SU-DHL-6 (cell line): ENCODE data around the gene TRMT44.

ENCODE experiments used
- H2AFZ ChIP-seq: fragments of 200-600 bp; sonication (generic); 2 replicates; pipeline ENCODE4 v1.6.1; 2014; ENCODE audit warnings: low read depth, mild to moderate bottlenecking, moderate library complexity, mixed read lengths, antibody characterized with exemption, low read length; ENCODE audit not compliant: severe bottlenecking
- H3F3A ChIP-seq: fragments of 200-600 bp; shearing (Covaris generic); 2 replicates; pipeline ENCODE4 v1.6.0; 2016; ENCODE audit warnings: antibody characterized with exemption, mild to moderate bottlenecking; ENCODE audit not compliant: insufficient read depth
- H3K27ac ChIP-seq: fragments of 200-600 bp; sonication (generic); 2 replicates; pipeline ENCODE4 v1.5.1; 2016; ENCODE audit warnings: low read depth, mild to moderate bottlenecking, low read length, moderate library complexity, mixed read lengths
- H3K27me3 ChIP-seq: fragments of 200-600 bp; sonication (generic), shearing (Covaris generic); 2 replicates; pipeline ENCODE4 v1.6.0; 2014; ENCODE audit warnings: mild to moderate bottlenecking, low read length
- H3K36me3 ChIP-seq: fragments of 200-600 bp; sonication (generic); 2 replicates; pipeline ENCODE4 v1.6.1; 2014; ENCODE audit warnings: mild to moderate bottlenecking, low read length, mixed read lengths
- H3K4me2 ChIP-seq: fragments of 300-600, 200-600 bp; shearing (Covaris generic), sonication (generic); 2 replicates; pipeline ENCODE4 v1.6.0; 2014; ENCODE audit warnings: low read length, low read depth, mild to moderate bottlenecking; ENCODE audit not compliant: poor library complexity, severe bottlenecking
- H3K4me3 ChIP-seq: fragments of 200-600 bp; sonication (generic); 2 replicates; pipeline ENCODE4 v1.5.1; 2014; ENCODE audit warnings: antibody characterized with exemption, low read length, mild to moderate bottlenecking, mixed read lengths; ENCODE audit not compliant: insufficient read depth, poor library complexity, severe bottlenecking
- H3K79me2 ChIP-seq: fragments of 200-600 bp; sonication (generic); 2 replicates; pipeline ENCODE4 v1.6.1; 2014; ENCODE audit warnings: mild to moderate bottlenecking, low read length, moderate library complexity; ENCODE audit not compliant: insufficient read depth
- H3K9ac ChIP-seq: fragments of 200-600 bp; sonication (generic); 2 replicates; pipeline ENCODE4 v1.7.0; 2014; ENCODE audit warnings: mild to moderate bottlenecking, low read length
- H3K9me2 ChIP-seq: fragments of 200-600 bp; sonication (generic); replicated peaks from 2 replicates; pipeline ENCODE4 v1.6.1; 2014; ENCODE audit warnings: low read length; ENCODE audit not compliant: insufficient read depth
- H3K9me3 ChIP-seq: fragments of 200-600 bp; sonication (generic); 2 replicates; pipeline ENCODE4 v1.6.1; 2014; ENCODE audit warnings: low read length, mixed read lengths; ENCODE audit not compliant: insufficient read depth
- H4K20me1 ChIP-seq: fragments of 200-600 bp; sonication (generic); 2 replicates; pipeline ENCODE4 v1.6.1; 2014; ENCODE audit warnings: low read depth, mild to moderate bottlenecking, antibody characterized with exemption, low read length, moderate library complexity, mixed read lengths
- EZH2phosphoT487 ChIP-seq: fragments of 200-600 bp; sonication (generic), shearing (Covaris generic); conservative IDR thresholded peaks from 2 replicates; pipeline ENCODE4 v1.6.1; 2018; ENCODE audit warnings: mild to moderate bottlenecking, antibody characterized with exemption, low read length, moderate library complexity, mixed read lengths
- TF ChIP-seq, protein P1 (sequence below): fragments of 200-600 bp; sonication (generic); IDR thresholded peaks from one replicate; pipeline ENCODE4 v1.5.1; 2017; ENCODE audit warnings: antibody characterized with exemption, mild to moderate bottlenecking, low read length, moderate library complexity; ENCODE audit not compliant: insufficient read depth, poor library complexity, severe bottlenecking

The TRMT44 gene

DNA sequence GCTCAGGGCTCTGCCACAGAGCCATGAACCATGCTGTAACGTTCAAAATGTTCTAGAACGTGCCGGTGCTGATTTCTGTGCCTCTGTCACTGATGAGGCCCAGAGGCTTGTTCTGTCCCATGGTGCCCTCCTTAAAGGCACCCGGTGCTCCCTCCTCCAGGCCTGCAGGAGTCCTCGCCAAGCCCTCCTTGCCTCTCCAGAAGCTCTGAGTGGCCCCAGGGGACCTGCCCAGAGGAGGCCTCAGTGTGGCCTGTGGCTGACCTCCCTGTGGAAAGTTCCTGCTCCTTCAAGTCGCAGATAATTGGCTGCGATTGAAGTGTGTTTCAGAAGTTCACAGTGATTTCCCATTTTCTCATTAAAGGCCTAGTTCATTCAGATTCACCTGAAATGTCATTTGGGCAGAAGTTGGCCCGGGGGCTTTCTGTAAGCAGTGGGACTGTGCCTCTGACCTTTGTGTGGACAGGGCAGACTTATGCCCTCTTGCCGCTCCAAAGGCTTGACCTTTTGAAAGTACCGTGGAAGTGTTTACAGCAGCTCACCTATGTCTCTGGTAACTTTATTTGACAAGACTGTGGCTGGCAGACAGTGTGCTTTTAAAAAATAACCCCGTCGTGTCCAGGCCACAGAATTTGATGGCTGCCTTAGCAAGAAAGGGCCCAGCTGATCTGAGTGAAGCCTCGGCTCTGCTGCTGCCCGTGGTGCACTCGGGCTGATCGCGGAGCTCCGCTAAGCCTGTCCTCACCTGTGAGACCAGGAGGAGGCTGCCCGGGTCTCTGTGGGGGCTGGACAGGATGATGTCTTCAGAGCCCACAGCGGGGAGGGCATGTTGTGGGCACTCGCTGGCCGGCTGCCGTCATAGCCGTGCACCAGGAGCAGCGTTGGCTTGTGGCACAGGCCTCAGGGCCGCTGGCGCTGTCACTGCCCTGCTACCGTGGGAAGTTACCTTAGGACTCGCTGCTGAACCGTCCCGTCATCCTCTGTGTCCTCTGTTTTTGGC lies 25.3 kb downstream of the TRMT44 start:
- Histone ChIP-seq H3K36me3 (no peaks in the 10 kb centered on the region), H4K20me1 (peaks cover 4% of the 10 kb centered on the region; the same call in 1 of the 2 replicates), H2AFZ (no peak overlapping the region), H3K4me2 (no peak overlapping the region), H3K79me2 (no peaks in the 10 kb centered on the region), H3K27me3 (no peaks in the 10 kb centered on the region), H3K9me3 (no peaks in the 10 kb centered on the region), H3K4me3 (no peak overlapping the region), H3K27ac (no peak overlapping the region), H3F3A (no peaks in the 10 kb centered on the region), H3K9me2 (no peaks in the 10 kb centered on the region), H3K9ac (no peak overlapping the region)
- no peak for TF ChIP-seq EZH2phosphoT487
- TF ChIP-seq, protein P1, sequence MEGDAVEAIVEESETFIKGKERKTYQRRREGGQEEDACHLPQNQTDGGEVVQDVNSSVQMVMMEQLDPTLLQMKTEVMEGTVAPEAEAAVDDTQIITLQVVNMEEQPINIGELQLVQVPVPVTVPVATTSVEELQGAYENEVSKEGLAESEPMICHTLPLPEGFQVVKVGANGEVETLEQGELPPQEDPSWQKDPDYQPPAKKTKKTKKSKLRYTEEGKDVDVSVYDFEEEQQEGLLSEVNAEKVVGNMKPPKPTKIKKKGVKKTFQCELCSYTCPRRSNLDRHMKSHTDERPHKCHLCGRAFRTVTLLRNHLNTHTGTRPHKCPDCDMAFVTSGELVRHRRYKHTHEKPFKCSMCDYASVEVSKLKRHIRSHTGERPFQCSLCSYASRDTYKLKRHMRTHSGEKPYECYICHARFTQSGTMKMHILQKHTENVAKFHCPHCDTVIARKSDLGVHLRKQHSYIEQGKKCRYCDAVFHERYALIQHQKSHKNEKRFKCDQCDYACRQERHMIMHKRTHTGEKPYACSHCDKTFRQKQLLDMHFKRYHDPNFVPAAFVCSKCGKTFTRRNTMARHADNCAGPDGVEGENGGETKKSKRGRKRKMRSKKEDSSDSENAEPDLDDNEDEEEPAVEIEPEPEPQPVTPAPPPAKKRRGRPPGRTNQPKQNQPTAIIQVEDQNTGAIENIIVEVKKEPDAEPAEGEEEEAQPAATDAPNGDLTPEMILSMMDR, result no peak

DNA sequence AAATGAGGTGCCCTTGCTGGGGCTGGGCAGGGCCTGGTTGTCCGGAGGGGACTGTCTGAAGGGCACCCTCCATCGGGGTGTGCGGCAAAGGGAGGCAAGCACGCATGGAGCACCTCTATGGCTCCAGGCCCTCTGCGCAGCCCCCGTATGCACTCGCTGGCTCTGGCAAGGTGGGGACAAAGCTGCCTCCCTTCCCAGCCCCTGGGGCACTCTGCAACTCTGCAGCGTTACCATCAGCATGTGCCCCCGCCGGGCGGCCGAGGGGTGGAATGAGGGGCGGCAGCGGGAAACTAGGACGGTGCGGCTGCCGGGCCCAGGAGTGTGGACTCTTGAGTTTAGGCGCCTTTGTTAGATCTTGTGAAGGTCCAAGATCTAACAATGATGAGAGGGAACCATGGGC lies 26.4 kb downstream of the TRMT44 start:
- Histone ChIP-seq H3F3A (no peaks in the 10 kb centered on the region), H3K27ac (no peak overlapping the region), H3K9ac (no peak overlapping the region), H3K27me3 (no peaks in the 10 kb centered on the region), H3K9me3 (no peaks in the 10 kb centered on the region), H3K4me2 (no peak overlapping the region), H3K9me2 (no peaks in the 10 kb centered on the region), H3K4me3 (no peak overlapping the region), H2AFZ (no peak overlapping the region), H4K20me1 (peaks cover 4% of the 10 kb centered on the region; the same call in 1 of the 2 replicates), H3K79me2 (no peaks in the 10 kb centered on the region), H3K36me3 (no peaks in the 10 kb centered on the region)
- TF ChIP-seq, protein P1, result no peak
- no peak for TF ChIP-seq EZH2phosphoT487

DNA sequence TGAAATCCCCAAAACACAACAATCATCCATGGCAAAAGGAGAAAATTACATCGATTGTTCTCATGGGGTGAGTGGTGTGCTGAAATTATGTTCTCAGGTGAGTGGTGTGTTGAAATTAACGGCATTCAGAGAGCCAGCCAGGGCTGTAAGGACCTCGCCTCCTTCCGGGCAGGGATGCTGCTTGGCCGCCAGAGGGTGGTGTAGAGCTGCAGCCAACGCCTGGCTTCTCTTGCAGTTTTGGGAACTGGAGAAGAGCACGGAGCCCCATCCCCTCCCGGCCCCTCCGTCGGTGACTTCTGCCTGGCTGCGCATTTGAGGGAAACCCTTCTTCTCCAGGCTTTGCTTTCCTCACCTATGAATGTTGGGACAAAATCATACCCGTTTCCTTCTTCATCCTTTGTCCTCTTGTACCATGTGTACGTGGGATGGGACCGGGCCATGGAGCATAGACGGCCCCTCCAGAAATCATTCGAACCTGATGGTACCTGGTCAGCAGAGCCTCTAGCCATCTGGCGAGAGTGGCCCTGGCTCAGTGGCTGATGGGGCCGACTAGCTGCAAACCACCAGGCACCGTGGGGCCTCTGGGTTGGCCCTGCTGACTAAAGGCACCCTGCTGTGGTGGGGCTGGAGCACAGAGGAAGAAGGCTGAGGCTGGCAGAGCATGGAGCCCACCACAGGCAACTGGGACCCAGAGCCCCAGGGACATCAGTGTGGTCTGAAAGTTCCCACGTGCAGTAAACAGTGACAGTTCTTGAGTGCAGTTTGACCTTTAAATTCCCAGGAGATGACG lies 28.4 kb downstream of the TRMT44 start:
- Histone ChIP-seq H3K4me2 (no peak overlapping the region), H3K79me2 (no peaks in the 10 kb centered on the region), H4K20me1 (peaks cover 4% of the 10 kb centered on the region; the same call in 1 of the 2 replicates), H3K9me2 (no peaks in the 10 kb centered on the region), H3K27me3 (no peaks in the 10 kb centered on the region), H3K9me3 (no peaks in the 10 kb centered on the region), H3F3A (no peaks in the 10 kb centered on the region), H3K36me3 (no peaks in the 10 kb centered on the region), H2AFZ (no peak overlapping the region), H3K4me3 (no peak overlapping the region), H3K9ac (no peak overlapping the region), H3K27ac (no peak overlapping the region)
- TF ChIP-seq, protein P1, result peak; percentile 80
- TF ChIP-seq EZH2phosphoT487, result no peak
